Common myeloid progenitor, CD34-positive (primary cell): Measurements from ENCODE around the gene TSPAN18.

Experiments used
- CTCF ChIA-PET: fragments of 350-600 bp; sonication (Branson Sonifier 250); formaldehyde crosslinking; loops from one replicate; lab custom pipeline; 2021; ENCODE audit warnings: antibody characterized with exemption; lab: Charles Lee
- POLR2A ChIA-PET: fragments of 350-600 bp; sonication (Branson Sonifier 250); formaldehyde crosslinking; loops from one replicate; lab custom pipeline; 2021; ENCODE audit warnings: antibody characterized with exemption; lab: Charles Lee
- DNase-seq, 3 donors: peaks; one replicate each; pipeline versions ENCODE4 v3.0.0 to v3.0.0-alpha.2; 2013
- H3K27ac ChIP-seq, 2 experiments: 1 replicate in 1 of 2; 2 replicates in 1 of 2; pipeline ENCODE4 v1.7.0; 2013; ENCODE audit warnings: inconsistent platforms in 2 of 2, low read length in 2 of 2, mild to moderate bottlenecking in 2 of 2, low read depth in 1 of 2, moderate library complexity in 1 of 2; ENCODE audit not compliant: severe bottlenecking in 2 of 2, insufficient read depth in 1 of 2, poor library complexity in 1 of 2
- H3K27me3 ChIP-seq, 5 experiments: replicated peaks in 2 of 5; 1 replicate in 3 of 5; 2 replicates in 2 of 5; pipeline versions ENCODE4 v1.6.1 to v1.7.0; 2013; ENCODE audit warnings: low read length in 4 of 5, mild to moderate bottlenecking in 2 of 5, moderate library complexity in 2 of 5, inconsistent platforms in 1 of 5; ENCODE audit not compliant: insufficient read depth in 5 of 5, control insufficient read depth in 4 of 5
- H3K36me3 ChIP-seq, 4 experiments: 1 replicate in 2 of 4; 2 replicates in 2 of 4; pipeline versions ENCODE4 v1.6.1 to v1.7.0; 2013; ENCODE audit warnings: low read length in 3 of 4, control low read depth in 1 of 4, mild to moderate bottlenecking in 1 of 4; ENCODE audit not compliant: control insufficient read depth in 4 of 4, insufficient read depth in 4 of 4
- H3K4me1 ChIP-seq, 4 experiments: 1 replicate in 3 of 4; 2 replicates in 1 of 4; pipeline versions ENCODE4 v1.6.1 to v1.7.1; 2013; ENCODE audit warnings: low read length in 3 of 4, mild to moderate bottlenecking in 3 of 4, control low read depth in 1 of 4, inconsistent platforms in 1 of 4, moderate library complexity in 1 of 4; ENCODE audit not compliant: control insufficient read depth in 4 of 4, insufficient read depth in 4 of 4; ENCODE audit errors: control extremely low read depth in 1 of 4
- H3K4me3 ChIP-seq, 7 experiments: 1 replicate in 4 of 7; 2 replicates in 3 of 7; pipeline versions ENCODE4 v1.5.1 to v1.7.0; 2013; ENCODE audit warnings: mild to moderate bottlenecking in 7 of 7, low read length in 6 of 7, moderate library complexity in 6 of 7, inconsistent platforms in 2 of 7, low read depth in 2 of 7, control low read depth in 1 of 7; ENCODE audit not compliant: insufficient read depth in 4 of 7, control insufficient read depth in 1 of 7; ENCODE audit errors: extremely low read depth in 1 of 7
- H3K9me3 ChIP-seq, 5 experiments: 1 replicate in 4 of 5; 2 replicates in 1 of 5; pipeline versions ENCODE4 v1.6.1 to v1.7.1; 2013; ENCODE audit warnings: low read length in 4 of 5, mild to moderate bottlenecking in 2 of 5, inconsistent platforms in 1 of 5, low read depth in 1 of 5, moderate library complexity in 1 of 5; ENCODE audit not compliant: control insufficient read depth in 4 of 5, insufficient read depth in 2 of 5; ENCODE audit errors: control extremely low read depth in 1 of 5
- WGBS: methylation state at CpG from one replicate; pipeline ENCODE4 v1.1.5; 2013; ENCODE audit not compliant: insufficient coverage; 5-methylcytosine and 5-hydroxymethylcytosine counted together

Gene TSPAN18

GRCh38 chr11:44770401-44770800 lies 43.6 kb downstream of the TSPAN18 start:
- peaks cover 0 to 12% (median 0%) of the 10 kb centered on the region in 5 experiments for H3K27me3 ChIP-seq
- CTCF ChIA-PET: interaction anchor here (1.1 kb wide), 1 partner anchor 11 kb away, joined by 3 read pairs; no protein-coding TSS in a partner anchor

GRCh38 chr11:44771252-44771734 lies 44.5 kb downstream of the TSPAN18 start:
- peaks cover 0 to 12% (median 0%) of the 10 kb centered on the region in 5 experiments for H3K27me3 ChIP-seq
- H3K9me3 ChIP-seq: peaks cover 0 to 3% (median 1%) of the 10 kb centered on the region in 5 experiments
- POLR2A ChIA-PET: interaction anchor here (0.6 kb wide), 1 partner anchor 815 kb away, joined by 3 read pairs; no protein-coding TSS in a partner anchor
- H3K27ac ChIP-seq: no peak overlapping the region
- CTCF ChIA-PET: interaction anchor here (0.7 to 1.1 kb wide), 4 partner anchors 9 to 19 kb away, joined by 3 read pairs; no protein-coding TSS in a partner anchor
- H3K36me3 ChIP-seq: no peaks in the 10 kb centered on the region
- no peak for DNase-seq
- H3K4me1 ChIP-seq: peaks cover 0 to 4% (median 0%) of the 10 kb centered on the region in 4 experiments
- no peak overlapping the region for H3K4me3 ChIP-seq

More at GRCh38 chr11:44770401-44770800, 43.6 kb downstream of the TSPAN18 start:
- DNase-seq: peak in 1 of 3 donors; percentile 26
- peaks cover 0 to 3% (median 1%) of the 10 kb centered on the region in 5 experiments for H3K9me3 ChIP-seq
- POLR2A ChIA-PET: interaction anchor here (0.6 kb wide), 1 partner anchor 814 kb away, joined by 3 read pairs; no protein-coding TSS in a partner anchor
- H3K4me3 ChIP-seq: no peak overlapping the region
- H3K36me3 ChIP-seq: no peaks in the 10 kb centered on the region
- peaks cover 0 to 4% (median 0%) of the 10 kb centered on the region in 4 experiments for H3K4me1 ChIP-seq
- no peak overlapping the region for H3K27ac ChIP-seq
- WGBS: 100% methylated on average over 1 of the region's 1 CpG

GRCh38 chr11:44771841-44772240 lies 45.1 kb downstream of the TSPAN18 start:
- Histone ChIP-seq H3K36me3 (no peaks in the 10 kb centered on the region), H3K9me3 (peaks cover 0 to 3% (median 1%) of the 10 kb centered on the region in 5 experiments), H3K4me1 (no peaks in the 10 kb centered on the region), H3K4me3 (no peak overlapping the region), H3K27ac (no peak overlapping the region), H3K27me3 (peaks cover 0 to 12% (median 0%) of the 10 kb centered on the region in 5 experiments)
- CTCF ChIA-PET: interaction anchor here (0.7 to 1.1 kb wide), 3 partner anchors 9 to 20 kb away, joined by 3 read pairs; no protein-coding TSS in a partner anchor
- whole genome bisulfite sequencing: 97% methylated on average over 3 of the region's 3 CpGs
- no peak for DNase-seq
- POLR2A ChIA-PET: no interaction called here

GRCh38 chr11:44773351-44773965 lies 46.7 kb downstream of the TSPAN18 start:
- no peaks in the 10 kb centered on the region for H3K36me3 ChIP-seq
- H3K27me3 ChIP-seq: peaks cover 0 to 11% (median 0%) of the 10 kb centered on the region in 5 experiments
- CTCF ChIA-PET: interaction anchor here (0.8 to 5.7 kb wide), 9 partner anchors 9 to 209 kb away, joined by 3 to 60 read pairs (median 3); no protein-coding TSS in a partner anchor
- no peak overlapping the region for H3K4me3 ChIP-seq
- no peak overlapping the region for H3K27ac ChIP-seq
- no peak for DNase-seq
- H3K4me1 ChIP-seq: no peaks in the 10 kb centered on the region
- peaks cover 0 to 2% (median 0%) of the 10 kb centered on the region in 5 experiments for H3K9me3 ChIP-seq
- 93% methylated on average over 8 of the region's 9 CpGs for WGBS
- POLR2A ChIA-PET: no interaction called here

- Histone ChIP-seq H3K27me3 (peaks cover 0 to 11% (median 0%) of the 10 kb centered on the region in 5 experiments), H3K4me1 (no peaks in the 10 kb centered on the region), H3K27ac (no peak overlapping the region), H3K9me3 (peaks cover 0 to 2% (median 0%) of the 10 kb centered on the region in 5 experiments), H3K36me3 (no peaks in the 10 kb centered on the region), H3K4me3 (no peak overlapping the region)
- ChIA-PET POLR2A (no interaction called here), CTCF (interaction anchor here (0.8 to 5.7 kb wide), 12 partner anchors 8 to 210 kb away, joined by 3 to 60 read pairs (median 3); no protein-coding TSS in a partner anchor)
- DNase-seq: no peak
- WGBS: 85% methylated on average over 2 of the region's 2 CpGs
Measured at GRCh38 chr11:44774108-44774507, 47.3 kb downstream of the TSPAN18 start.

- CTCF ChIA-PET: interaction anchor here (0.8 to 5.7 kb wide), 17 partner anchors 11 to 251 kb away, joined by 3 to 60 read pairs (median 4); no protein-coding TSS in a partner anchor
- Histone ChIP-seq H3K9me3 (peaks cover 0 to 2% (median 0%) of the 10 kb centered on the region in 5 experiments), H3K36me3 (no peaks in the 10 kb centered on the region), H3K4me3 (no peak overlapping the region), H3K27me3 (peaks cover 0 to 11% (median 0%) of the 10 kb centered on the region in 5 experiments), H3K27ac (no peak overlapping the region), H3K4me1 (no peaks in the 10 kb centered on the region)
- POLR2A ChIA-PET: no interaction called here
- WGBS: 83% methylated on average over 3 of the region's 4 CpGs
- no peak for DNase-seq
Measured at GRCh38 chr11:44774731-44775130, 48.0 kb downstream of the TSPAN18 start.
